GM12864 (cell line): ENCODE data around the gene ZNF277.

Experiments
- DNase-seq: peaks from one replicate; pipeline ENCODE4 v3.0.0-alpha.2; 2011; ENCODE audit warnings: low read depth
- H3K4me3 ChIP-seq: 2 replicates; pipeline ENCODE4 v1.5.1; 2011; ENCODE audit warnings: mild to moderate bottlenecking, low read depth, low read length, control low read depth
- CTCF ChIP-seq: IDR thresholded peaks from 2 replicates; pipeline ENCODE4 v1.5.1; 2011; ENCODE audit warnings: low read depth, mild to moderate bottlenecking, moderate library complexity, low read length, control low read depth, inconsistent platforms; ENCODE audit errors: missing control alignments

Gene ZNF277

GRCh38 chr7:112297681-112298080 is 91.2 kb downstream of the ZNF277 start:
- TF ChIP-seq CTCF = no peak
- H3K4me3 ChIP-seq = no peak overlapping the region
- DNase-seq = no peak

- H3K4me3 ChIP-seq = no peak overlapping the region
- DNase-seq = no peak
- TF ChIP-seq CTCF = no peak
Measured at GRCh38 chr7:112298543-112299100, 92.1 kb downstream of the ZNF277 start.

GRCh38 chr7:112300072-112300471 is 93.6 kb downstream of the ZNF277 start:
- DNase-seq = no peak
- no peak for TF ChIP-seq CTCF
- no peak overlapping the region for H3K4me3 ChIP-seq

- TF ChIP-seq CTCF = no peak
- no peak for DNase-seq
- H3K4me3 ChIP-seq = no peak overlapping the region
Measured at GRCh38 chr7:112300831-112301407, 94.4 kb downstream of the ZNF277 start.

- no peak for TF ChIP-seq CTCF
- H3K4me3 ChIP-seq = no peak overlapping the region
- DNase-seq = no peak
Measured at GRCh38 chr7:112302566-112302965, 96.1 kb downstream of the ZNF277 start.

- DNase-seq = no peak
- no peak overlapping the region for H3K4me3 ChIP-seq
- no peak for TF ChIP-seq CTCF
Measured at GRCh38 chr7:112306903-112307302, 100.4 kb downstream of the ZNF277 start.

- no peak overlapping the region for H3K4me3 ChIP-seq
- no peak for DNase-seq
- no peak for TF ChIP-seq CTCF
Measured at GRCh38 chr7:112307506-112307905, 101.0 kb downstream of the ZNF277 start.
